HG02938 (cell line): ENCODE measurements around the gene STK17A.

Experiments
- ATAC-seq: cut with Tn5 transposase; IDR thresholded peaks from one replicate; pipeline ENCODE4 v1.9.1; 2021; ENCODE audit warnings: mild to moderate bottlenecking, moderate library complexity; ENCODE audit not compliant: unreplicated experiment

The STK17A gene

GRCh38 chr7:43582503-43583423 lies at the start of gene STK17A:
STK17A (plus strand) TSS chr7:43583108; CDS start chr7:43583244, 136 bp downstream.
- ATAC-seq = peak; percentile 58

GRCh38 chr7:43533801-43534479 lies 49.0 kb upstream of the STK17A start:
- ATAC-seq = no peak

- ATAC-seq = no peak
These were observed 47.9 kb upstream of the STK17A start for GRCh38 chr7:43535031-43535451.

- no peak for ATAC-seq
These were observed 46.9 kb upstream of the STK17A start for GRCh38 chr7:43535810-43536585.

GRCh38 chr7:43536773-43537172 lies 46.1 kb upstream of the STK17A start:
- no peak for ATAC-seq

GRCh38 chr7:43537765-43538403 lies 45.0 kb upstream of the STK17A start:
- no peak for ATAC-seq

- no peak for ATAC-seq
These were observed 44.5 kb upstream of the STK17A start for GRCh38 chr7:43538404-43538771.

GRCh38 chr7:43540471-43540870 lies 42.4 kb upstream of the STK17A start:
- no peak for ATAC-seq

GRCh38 chr7:43542716-43543115 lies 40.2 kb upstream of the STK17A start:
- no peak for ATAC-seq

- ATAC-seq = no peak
These were observed 36.7 kb upstream of the STK17A start for GRCh38 chr7:43546231-43546630.

- no peak for ATAC-seq
These were observed 32.5 kb upstream of the STK17A start for GRCh38 chr7:43550427-43550826.

- no peak for ATAC-seq
These were observed 30.8 kb upstream of the STK17A start for GRCh38 chr7:43552122-43552521.

- ATAC-seq = no peak
These were observed 28.9 kb upstream of the STK17A start for GRCh38 chr7:43553999-43554398.

GRCh38 chr7:43554423-43554822 lies 28.5 kb upstream of the STK17A start:
- ATAC-seq = no peak

GRCh38 chr7:43557831-43558495 lies 24.9 kb upstream of the STK17A start:
- ATAC-seq = no peak

- ATAC-seq = no peak
These were observed 23.6 kb upstream of the STK17A start for GRCh38 chr7:43559171-43559945.

GRCh38 chr7:43559946-43560335 lies 23.0 kb upstream of the STK17A start:
- no peak for ATAC-seq

- no peak for ATAC-seq
These were observed 22.1 kb upstream of the STK17A start for GRCh38 chr7:43560742-43561330.

GRCh38 chr7:43562383-43562782 lies 20.5 kb upstream of the STK17A start:
- no peak for ATAC-seq
